ENCODE data around the gene TSTD1. TPM values are rescaled to one million over a fixed set of nuclear protein-coding genes. Genes with fewer than 3 reads are reported as not detected.

TSTD1 gene
- total and polyA plus RNA-seq, 2 of the 8 experiments (the other 6 are each of a cell fraction or from before 2014, with no cell fraction given), result 60.9 to 314 TPM

DNA sequence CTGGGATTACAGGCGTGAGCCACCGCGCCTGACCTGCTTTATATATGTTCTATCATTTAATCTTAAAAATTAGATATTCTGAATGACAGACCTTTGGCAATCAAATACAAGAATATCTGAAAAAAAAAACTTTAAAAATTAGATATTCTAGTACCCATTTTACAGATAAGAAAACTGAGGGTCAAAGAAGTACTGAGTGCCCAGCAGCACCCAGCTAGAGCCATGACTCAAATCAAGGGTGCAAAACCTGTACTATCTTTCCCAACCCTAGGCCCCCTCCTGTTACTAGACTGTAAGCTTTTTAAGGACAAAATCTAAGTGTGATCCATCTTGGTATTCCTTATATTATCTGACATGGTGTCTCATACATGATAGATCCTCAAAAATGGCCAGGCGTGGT lies 22.7 kb upstream of the TSTD1 start (continued):
- no peak for TF ChIP-seq EGR1 (IDR thresholded peaks at IDR 0.05; ENCODE audit: borderline replicate concordance, low read depth, low read length)

All from H1 (cell line).